Measurements from ENCODE around the gene CASP1.
"Not testable (repeated sequence)": the region's sequence is repeated elsewhere in the genome, so short reads cannot be mapped to it uniquely, and the experiment has no call there.

CASP1 gene

GRCh38 chr11:105034813-105035620 lies at the start of gene CASP1:
CASP1 (minus strand) TSS chr11:105035144; CDS start chr11:105035113, 31 bp downstream.
- no peak for DNase-seq

- no peak for DNase-seq
These were observed 46.6 kb upstream of the CASP1 start for GRCh38 chr11:105081412-105082150.

GRCh38 chr11:105080171-105080906 lies 45.4 kb upstream of the CASP1 start:
- not testable (repeated sequence) for DNase-seq

DNA sequence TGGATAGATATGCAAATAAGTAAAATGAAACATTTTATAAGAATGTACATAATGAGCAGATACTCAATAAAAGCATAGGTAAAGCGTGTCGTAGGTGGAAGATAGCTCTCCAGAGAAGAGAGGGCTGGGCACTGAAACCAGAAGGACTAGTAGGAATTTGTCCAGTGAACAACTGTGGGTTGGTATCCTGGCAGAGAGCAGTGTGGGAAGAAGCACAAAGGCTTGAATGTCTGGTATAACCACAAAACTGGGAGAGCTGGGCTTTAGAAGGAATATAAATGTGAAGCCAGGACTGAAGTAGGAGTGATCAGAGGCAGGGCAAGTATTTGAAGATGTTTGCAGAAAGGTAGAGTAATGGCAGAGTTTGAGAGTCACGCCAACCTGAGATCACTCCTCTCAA lies 43.3 kb upstream of the CASP1 start:
- no peak for DNase-seq

- not testable (repeated sequence) for DNase-seq
These were observed 42.3 kb upstream of the CASP1 start for GRCh38 chr11:105077141-105077790.

DNA sequence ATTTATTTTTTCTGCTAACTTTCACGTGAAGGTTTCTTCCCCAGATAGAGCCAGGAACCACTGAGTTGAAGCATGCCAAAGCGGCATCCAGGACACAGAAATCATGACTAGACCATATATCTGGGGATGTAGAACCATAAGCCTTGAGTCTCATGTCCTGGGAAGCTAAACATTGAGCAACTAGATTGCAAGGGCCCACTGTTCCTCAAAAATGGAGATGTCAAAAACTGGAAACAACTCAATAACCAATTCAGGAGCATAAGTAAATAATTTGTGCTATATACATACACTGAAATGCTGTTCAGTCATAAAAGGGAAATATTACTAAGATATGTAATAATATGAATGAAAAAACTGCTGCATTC lies 39.2 kb upstream of the CASP1 start:
- no peak for DNase-seq

DNA sequence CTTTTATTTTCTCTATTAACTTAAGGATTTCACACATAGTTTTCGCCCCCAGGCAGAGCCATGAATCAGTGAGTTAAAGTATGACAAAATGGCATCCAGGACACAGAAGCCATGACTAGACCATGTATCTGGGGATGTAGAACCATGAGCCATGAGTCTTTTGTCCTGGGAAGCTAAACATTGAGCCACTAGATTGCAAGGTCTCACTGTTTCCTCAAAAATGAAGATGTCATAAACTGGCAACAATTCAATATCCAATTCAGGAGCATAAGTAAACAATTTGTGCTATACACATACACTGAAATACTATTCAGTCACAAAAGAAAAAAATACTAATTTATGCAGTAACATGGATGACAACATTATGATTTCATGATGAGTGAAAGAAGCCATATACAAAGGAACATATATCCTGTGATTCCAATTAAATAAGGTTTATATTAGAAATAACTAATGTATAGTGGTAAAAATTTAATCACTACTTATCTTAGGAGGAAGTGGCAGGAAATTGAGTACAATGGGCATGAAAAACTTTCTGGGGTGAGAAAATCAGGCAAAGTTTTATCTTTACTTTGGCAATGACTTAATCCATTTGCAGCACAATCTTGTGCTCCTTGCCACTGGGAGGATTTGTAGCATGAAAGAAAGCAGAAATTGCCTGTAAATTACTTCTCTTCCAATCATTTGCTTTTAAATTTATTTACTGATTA lies 38.7 kb upstream of the CASP1 start:
- DNase-seq, result no peak

GRCh38 chr11:105072080-105072479 lies 37.1 kb upstream of the CASP1 start:
- not testable (repeated sequence) for DNase-seq

DNA sequence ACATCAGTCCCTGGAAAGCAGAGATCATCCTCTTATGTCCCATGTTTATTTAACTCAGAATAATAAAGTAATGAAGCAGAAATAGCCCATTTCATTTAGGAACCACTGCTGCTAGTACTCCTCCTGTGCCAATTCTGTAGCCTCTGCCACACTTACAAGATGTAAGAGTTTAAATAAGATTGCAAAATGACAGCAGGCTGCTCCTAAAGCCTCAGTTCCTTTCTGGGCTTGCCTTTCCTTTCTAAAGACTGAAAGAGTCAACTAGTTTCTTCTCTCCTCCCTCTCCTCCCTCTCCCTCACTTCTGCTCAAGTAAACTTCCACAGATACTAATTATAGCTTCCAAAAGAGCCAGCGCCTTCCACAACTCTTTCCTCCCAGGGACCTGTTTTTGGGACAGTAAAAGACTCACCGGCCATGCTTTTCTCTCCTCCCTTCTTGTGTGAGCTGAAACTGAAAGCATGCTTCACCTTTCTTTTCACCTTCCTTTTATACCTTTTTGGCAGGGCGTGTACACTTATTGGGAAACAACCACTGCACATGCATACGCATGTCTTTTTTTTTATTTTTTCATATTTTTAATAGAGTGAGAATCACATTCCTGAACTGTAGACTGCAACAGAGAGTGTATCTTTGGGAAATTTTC lies 36.3 kb upstream of the CASP1 start:
- DNase-seq, result no peak

- no peak for DNase-seq
These were observed 35.4 kb upstream of the CASP1 start for GRCh38 chr11:105070306-105070705.

DNA sequence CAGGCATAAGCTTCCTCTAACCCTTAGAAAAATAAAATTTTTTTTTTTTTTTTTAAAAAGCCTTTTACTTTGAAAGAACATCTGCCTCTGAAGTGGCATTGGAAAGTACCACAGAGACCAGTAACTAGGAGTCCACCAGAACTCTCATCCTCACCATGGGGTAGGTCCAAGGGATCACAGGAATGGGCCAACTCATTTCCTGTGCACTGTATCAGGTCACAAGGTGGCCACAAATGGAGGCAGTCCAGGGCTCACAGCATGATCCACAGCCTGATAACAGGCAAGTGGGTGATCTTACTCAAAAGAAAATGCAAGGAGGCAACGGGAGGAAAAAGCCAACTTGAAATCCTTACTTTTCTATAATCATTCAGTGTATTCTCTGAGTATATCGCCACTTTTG lies 34.8 kb upstream of the CASP1 start:
- not testable (repeated sequence) for DNase-seq

DNA sequence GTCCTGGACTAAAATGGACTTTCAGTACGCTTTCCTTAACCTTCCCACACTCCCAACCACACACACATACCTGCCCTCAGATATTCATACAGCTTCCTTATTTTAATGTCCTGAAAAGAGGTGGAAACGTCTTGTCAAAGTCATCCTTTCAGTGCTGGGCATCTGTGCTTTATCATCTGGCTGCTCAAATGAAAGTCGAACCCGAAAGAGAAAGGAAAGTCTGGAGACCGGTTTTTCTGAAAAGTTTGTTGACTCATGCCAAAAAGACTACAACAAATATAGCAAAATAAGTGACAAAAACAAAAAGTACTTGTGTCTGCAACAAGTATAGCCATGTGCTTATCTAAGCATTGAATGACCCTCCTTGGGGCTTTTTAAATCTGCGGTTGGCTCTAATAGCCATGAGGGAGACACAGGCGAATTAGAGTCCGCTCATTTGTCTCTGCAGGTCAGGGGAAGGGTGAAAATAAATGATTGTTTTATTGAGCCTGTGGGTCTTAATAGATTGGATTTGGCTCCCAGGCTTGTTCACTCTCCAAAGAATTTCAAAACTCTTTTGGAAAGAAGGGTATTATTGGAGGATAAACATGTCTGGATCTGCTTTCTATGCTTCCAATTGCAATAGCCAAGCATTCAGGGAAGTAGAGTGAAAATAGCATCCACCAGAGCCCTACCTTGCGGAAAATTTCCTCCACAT lies 28.4 kb upstream of the CASP1 start:
- not testable (repeated sequence) for DNase-seq

DNA sequence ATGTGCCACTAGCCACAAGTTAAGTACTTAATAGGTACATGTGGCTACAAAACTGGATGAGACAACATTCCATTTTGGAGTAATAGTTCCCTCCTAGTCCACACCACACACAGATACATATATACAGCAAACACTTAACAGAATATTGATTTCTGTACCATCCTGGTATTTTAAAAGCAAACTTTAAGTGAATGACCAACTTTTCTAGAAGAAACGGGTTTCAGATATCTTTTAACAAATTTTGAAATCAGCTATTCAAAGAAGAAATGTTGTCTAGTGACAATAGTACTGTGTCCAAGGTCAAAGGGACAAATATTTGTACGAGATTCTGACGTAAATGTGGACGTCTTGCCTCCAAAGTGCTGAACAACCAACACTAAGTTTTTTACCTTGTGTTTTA lies 22.5 kb upstream of the CASP1 start:
- DNase-seq, result no peak

DNA sequence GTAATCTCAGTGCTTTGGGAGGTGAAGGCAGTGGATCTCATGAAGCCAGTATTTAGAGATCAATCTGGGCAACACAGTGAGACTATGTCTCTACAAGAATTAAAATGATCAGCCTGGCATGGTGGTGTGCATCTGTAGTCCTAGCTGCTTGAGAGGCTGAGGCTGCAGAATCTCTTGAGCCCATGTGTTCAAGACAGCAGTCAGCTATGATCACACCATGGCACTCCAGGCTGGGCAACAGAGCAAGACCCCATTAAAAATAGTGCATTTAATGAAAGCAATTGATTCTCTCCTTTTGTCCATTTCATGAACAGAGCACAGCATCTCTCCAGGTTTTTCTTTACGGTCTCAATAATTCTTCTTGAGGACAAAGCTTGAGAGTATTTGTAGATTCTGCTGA lies 21.5 kb upstream of the CASP1 start:
- DNase-seq, result no peak

DNA sequence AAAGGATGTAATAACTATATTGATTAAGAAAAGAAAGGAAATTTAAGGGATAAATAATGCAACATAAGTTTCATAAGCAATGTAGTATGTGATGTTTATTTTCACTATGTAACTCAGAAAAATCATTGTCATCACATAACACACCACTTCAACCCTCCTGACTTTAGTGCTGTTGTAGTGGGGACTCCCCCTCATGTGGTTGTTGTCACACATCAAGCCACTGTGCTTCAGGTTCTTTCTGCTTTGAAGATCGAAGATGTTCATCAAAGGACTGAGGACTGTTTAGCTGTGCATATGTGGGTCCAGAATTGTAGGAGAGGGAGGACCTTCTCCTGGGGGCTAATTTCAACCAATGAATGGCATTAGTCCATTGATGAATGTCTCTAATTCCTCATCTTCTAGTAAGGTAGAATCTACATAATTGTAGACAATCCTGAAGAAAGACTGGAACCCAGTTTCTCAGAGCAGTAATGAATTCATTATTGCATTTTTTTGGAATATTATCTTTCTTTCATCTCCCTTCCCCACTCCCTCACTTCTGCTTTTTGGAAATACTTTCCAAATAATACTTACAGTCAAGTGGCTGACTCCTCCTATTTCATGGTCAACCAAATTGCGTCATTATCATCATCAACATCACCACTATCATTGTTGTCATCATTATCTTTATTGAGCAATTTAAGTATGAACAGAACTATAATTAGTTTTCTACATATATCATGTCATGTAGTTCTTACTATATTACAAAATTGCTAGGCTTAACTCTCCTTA lies 20.0 kb upstream of the CASP1 start:
- DNase-seq, result no peak

DNA sequence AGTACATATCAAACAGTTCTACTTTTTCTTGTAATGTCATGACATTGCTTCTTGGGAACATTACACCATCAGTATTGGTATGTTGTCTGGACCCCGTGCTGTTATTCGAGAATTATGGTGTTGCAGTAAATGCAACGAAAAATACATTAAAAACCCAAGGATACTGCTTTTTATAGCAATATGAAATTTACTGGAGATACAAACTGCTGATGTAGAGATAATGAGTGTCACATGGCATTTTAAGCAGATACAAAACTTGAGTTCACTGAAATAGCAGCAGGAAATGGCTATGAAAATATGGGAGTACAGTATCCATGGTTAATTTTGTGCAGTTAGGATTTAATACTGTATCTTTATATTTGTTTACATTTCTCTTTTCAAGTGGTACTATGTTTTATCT lies 17.5 kb upstream of the CASP1 start:
- DNase-seq, result no peak

DNA sequence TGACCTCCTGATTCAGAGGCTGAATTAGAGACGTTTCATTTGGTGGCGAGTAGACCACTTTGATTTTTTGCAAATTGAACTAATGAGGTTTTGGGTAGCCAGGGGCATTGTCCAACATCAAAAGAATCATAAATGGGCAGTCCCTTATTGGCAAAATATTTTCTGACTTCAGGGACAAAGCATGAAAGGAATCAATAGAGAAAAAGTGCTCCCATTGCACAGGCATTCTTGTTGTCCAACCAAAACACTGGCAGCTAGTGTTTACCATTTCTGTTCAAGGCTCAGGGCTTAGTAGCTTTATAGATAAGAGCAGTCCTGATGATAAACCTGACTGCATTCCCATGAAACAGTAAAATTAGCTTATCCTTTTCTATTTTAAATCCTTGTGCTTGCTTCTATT lies 16.6 kb upstream of the CASP1 start:
- no peak for DNase-seq

GRCh38 chr11:105049481-105049880 lies 14.5 kb upstream of the CASP1 start:
- DNase-seq, result no peak

DNA sequence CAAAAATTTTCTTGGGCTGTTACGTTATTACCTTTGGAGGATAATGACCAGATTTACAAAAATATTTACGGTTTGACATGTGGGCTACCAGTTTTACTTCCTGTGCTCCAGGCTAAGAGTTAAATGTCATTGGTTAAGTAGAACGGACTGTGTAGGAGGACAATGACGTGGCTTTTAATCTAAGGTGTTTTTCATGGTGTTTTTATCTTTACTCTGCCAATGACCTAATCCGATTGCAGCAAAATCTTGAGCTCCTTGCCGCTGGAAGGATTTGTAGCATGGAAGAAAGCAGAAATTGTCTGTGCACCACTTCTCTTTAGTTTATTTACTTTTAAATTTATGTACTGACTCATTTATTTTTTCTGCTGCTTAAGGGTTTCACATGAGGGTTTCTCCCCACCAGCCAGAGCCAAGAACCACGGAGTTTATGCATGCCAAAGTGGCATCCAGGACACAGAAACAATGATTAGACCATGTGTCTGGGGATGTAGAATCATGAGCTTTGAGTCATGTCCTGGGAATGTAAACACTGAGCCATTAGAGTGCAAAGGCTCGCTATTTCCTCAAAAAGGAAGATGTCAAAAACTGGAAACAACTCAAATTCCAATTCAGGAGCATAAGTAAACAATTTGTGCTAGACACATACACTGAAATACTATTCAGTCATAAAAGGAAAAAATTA lies 12.1 kb upstream of the CASP1 start:
- DNase-seq, result peak; percentile 6

Data from NCI-H2029 (cell line).